DMS53 treated with DMSO at 0.1 percent for 48 hours (cell line): ENCODE results near the gene USP36.
A peak's percentile ranks its signal among the peaks of the same experiment; 100 is the strongest.

ENCODE experiments used
- DNase-seq: peaks from one replicate; lab custom pipeline; 2025; ENCODE audit not compliant: unreplicated experiment; lab: John Stamatoyannopoulos, UW

The USP36 gene

DNA sequence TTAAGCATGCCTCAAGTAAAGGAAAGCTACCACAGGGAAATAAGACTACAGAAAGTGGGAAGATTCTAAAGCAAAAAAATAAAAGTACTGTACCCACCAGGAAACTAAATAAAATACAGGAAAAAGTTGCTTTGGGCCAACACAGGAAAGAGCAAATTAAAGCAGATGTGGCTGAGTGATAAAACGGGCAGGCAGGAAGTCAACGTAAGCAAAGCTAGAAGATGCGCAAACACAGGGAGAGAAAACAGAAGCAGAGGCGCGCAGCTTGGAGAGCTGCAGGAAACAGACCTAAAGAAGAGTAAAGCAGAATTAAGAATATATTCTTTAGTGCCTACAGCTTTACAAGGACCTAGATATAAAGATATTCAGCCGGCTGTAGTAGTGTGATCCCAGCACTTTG is 21.7 kb downstream of the USP36 start:
- DNase-seq: no peak

- DNase-seq: no peak
Observed at GRCh38 chr17:78818152-78818846, 22.3 kb downstream of the USP36 start.

GRCh38 chr17:78817123-78817522 is 23.5 kb downstream of the USP36 start:
- no peak for DNase-seq

DNA sequence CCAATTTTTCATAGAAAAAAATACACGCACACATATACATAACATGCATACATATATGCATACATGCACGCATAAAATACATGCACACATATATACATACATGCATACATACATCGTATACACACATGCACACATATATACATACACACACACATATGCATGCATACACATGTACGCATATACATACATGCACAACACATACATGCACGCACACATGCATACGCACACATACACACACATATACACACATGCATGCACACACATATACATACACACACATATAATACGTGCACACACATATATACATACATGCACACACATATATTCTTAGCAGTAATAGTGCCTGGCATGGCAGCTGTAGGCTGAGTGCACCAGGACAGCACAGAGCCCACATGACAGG is 24.9 kb downstream of the USP36 start:
- no peak for DNase-seq

DNA sequence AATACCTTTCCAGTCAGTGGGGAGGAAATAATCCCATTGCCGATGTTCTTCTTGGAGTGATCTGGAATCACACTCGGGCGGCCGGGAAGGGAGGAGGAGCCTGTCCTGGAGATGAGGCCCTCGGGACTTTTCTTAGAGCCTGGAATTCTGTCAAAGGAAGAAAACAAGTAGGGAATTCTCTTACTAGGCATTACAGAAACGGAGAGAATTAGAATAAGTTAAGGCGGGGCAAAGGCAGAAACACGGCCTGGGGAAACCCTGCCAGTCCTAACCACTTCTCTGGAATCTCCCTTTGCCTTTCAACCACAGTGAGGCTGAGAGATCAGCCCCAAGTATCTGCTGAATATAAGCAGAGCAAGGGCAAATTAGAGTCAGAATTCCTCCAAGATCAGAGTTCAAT is 27.8 kb downstream of the USP36 start:
- no peak for DNase-seq

DNA sequence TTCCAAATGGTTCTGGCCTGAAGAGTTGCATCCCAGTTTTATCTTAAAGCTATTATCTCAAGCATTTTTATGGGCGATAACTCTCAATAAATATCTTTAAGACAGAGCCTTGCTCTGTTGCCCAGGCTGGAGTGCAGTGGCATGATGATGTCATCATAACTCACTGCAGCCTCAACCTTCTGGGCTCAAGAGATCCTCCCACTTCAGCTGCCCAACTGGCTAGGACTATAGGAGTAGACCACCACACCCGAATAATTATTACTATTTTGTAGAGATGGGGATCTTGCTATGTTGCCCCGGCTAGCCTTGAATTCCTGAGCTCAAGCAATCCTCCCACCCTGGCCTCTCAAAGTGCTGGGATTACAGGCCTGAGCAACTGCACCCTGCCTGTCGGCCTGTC is 32.5 kb downstream of the USP36 start:
- DNase-seq: no peak

DNA sequence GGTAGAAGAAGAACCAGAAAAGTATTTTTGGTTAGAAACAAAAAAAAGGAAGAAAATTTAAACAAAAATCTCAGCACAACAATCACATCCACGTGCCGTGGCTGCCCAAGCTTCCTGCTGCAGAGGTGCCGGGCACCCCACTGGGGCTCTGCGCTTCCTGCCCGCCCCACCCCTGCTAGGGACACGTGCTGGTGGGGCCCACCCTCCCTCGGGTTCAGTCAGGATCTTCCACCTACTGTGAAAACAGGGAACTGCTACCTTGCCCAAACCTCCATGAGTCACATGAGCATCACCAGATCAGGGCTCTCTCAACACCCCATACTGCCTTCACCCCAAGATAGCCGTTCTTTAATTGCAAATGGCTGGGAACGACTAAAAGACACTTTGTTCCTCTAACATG is 34.2 kb downstream of the USP36 start:
- DNase-seq: no peak

DNA sequence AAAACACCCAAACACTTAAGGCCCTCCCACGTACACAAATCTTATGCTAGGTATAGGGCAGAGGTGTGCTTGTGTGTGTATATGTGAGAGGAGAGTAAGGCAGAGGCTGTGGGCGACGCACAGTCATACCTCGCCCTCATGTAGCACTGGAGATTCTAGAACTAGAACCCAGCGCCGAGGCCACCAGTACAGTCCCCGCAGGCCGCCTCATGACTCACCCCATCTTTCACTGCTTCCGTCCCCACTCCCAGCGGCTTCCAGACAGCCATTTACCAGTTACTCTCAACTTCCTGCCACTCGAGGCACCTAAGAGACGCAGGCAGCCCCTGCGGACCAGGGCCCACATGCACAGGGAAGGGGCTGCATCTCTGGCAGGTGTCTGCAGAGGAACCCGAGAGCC is 35.3 kb downstream of the USP36 start:
- no peak for DNase-seq

DNA sequence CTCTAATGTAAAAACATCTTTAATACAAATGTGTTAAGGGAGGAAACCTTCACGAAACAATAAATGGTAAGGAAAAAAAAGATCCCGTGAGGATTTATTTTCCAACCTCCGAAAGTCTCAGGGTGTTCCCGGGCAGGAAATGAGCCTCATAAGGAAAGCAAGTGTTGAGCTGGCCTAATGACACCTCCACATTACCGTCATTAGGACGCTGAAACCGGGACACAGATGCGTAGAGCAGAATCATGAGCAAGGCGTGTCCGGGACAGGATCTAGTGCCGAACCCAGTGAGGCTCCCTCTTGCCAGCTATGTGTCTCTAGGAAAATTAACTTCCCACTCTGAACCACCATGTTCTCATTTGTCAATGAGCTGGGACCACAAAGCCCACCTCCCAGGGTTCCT is 35.8 kb downstream of the USP36 start:
- DNase-seq: no peak

DNA sequence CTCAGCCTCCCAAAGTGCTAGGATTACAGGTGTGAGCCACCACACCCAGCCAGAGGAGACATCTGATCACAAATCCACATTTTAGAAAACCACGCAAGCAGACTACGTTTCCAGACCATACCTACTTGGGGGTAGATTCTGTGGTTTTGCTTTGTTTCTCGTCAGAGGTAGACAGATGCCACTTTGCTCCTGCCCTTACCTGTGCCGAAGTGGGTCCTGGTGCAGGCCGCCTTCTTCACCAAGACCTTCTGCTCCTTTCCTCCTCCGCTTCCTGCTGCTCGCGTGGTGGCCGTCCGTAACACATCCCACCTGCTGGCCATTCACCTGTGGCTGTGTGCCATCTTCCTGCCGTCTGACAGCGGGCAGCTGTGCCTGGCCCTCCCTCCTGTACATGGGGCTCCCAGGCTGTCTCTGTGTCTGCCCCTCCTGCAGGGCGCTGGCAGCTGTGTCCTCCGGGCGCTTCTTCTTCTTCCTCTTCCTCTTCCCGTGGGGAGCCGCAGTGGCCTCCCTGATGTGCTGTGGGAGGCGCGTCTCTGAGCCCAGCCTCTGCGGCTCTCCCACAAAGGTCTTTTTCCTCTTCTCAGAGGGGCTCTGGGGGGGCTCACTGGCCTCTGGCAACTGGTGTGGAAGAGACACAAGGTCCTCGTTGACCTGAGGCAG is 37.3 kb downstream of the USP36 start:
- DNase-seq: no peak

DNA sequence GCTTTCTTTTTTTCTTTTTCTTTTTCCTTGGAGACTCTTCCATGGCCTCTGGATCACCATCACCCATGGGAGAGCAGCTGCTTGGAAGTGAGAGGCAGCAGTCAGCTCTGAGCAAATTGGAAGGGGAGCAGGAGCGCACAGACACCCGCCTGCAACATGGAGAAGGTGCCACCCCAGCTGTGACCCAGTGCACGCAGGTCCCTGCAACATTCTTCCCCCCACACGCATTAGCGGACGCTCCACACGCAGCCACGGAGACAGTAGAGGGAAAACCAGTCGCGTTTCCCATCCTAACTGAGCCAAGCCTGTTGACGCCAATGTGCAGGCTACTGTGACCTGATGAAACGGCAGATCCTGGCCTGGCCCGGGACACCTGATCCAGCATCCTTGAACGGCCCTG is 38.2 kb downstream of the USP36 start:
- DNase-seq: no peak

GRCh38 chr17:78802008-78802407 is 38.6 kb downstream of the USP36 start:
- no peak for DNase-seq

GRCh38 chr17:78800132-78800931 is 40.3 kb downstream of the USP36 start:
- no peak for DNase-seq

DNA sequence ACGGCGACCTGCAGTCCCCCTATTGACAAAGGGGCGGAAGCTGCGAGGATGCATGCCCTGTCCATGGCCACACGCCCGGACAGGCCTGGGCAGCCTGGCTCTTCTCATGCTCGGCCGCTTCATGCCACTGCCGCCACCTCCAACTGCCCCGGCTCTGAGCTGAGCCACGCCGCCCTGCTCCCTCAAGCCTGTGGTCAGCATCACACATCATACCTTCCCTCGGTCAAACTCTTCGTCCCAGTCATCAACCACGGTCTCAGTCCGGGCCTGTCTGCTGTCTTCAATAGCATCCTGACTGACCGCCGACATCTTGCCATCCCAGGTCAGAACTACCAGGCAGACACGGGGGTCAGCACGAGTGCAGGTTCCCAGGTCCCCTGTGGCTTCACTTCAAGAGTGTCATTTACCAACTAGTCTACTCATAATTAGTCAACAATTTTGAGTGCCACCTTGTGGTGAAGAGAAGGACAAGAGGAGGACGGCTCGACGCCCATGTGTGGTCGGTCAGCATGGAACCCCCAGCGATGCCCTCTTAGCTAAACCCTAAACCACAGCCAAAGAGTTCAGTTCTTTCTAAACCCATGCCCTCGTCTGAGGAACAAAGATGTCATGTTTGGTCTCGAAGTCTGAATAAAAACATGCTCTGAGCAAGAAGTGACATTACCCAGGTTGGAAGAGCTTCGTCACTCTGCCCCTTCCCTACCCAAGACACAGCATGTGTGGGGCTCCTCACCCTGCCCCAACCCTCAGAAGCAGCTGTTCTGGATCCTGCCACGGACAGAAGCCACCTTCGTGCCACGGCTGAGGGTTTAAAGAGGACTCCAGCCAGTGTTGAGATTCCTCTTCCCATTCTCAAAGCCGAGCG is 41.7 kb downstream of the USP36 start:
- peak; percentile 2 for DNase-seq

GRCh38 chr17:78797691-78798585 is 42.7 kb downstream of the USP36 start:
- DNase-seq: no peak

GRCh38 chr17:78797213-78797612 is 43.4 kb downstream of the USP36 start:
- DNase-seq: no peak

DNA sequence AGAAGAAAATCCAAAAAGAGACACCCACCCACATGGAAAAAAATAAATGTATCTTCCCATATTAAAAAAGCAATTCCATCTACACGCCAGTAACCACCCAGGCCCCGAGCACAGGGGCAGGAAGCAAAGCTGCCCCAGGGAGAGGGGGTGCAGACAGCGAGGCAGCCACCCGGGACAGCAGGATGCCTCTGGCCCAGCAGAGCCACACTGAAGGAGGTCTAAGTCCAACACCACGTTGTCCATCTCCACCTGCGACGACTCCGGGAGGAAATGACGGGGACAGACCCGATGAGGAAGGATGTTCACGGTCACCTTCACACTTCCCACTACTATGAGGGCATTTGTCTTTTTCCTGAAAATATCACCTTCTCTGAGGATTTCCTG is 44.1 kb downstream of the USP36 start:
- DNase-seq: no peak

DNA sequence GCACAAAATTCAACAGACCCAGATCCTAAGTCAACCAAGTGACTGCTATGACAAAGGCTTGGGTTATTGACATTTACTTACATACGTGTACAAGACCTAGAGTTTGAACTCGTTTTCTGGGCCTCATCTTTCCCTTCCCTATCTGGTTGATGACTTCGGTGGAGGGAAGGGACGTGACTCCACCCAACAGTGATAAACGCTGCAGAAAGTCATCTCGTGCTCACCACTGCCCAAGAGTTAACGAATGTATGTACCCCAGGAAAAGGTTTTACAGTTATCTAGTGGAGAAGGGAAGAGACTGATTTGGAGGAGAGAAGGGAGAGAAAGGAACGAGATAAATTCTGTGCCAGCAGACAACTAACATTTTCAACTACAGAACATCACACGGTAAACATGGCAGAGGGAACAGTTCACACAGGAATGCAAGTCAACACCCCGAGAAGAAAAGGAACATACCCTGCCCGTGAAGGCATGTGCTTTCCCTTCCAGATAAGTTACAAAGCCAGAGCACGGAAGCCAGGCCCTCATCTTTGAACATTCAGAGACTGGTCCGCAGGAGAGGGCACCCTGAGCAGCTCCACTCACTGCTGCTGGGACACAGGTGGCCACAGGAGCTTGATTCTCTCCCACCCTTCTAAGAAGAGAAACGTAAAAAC is 44.6 kb downstream of the USP36 start:
- no peak for DNase-seq

DNA sequence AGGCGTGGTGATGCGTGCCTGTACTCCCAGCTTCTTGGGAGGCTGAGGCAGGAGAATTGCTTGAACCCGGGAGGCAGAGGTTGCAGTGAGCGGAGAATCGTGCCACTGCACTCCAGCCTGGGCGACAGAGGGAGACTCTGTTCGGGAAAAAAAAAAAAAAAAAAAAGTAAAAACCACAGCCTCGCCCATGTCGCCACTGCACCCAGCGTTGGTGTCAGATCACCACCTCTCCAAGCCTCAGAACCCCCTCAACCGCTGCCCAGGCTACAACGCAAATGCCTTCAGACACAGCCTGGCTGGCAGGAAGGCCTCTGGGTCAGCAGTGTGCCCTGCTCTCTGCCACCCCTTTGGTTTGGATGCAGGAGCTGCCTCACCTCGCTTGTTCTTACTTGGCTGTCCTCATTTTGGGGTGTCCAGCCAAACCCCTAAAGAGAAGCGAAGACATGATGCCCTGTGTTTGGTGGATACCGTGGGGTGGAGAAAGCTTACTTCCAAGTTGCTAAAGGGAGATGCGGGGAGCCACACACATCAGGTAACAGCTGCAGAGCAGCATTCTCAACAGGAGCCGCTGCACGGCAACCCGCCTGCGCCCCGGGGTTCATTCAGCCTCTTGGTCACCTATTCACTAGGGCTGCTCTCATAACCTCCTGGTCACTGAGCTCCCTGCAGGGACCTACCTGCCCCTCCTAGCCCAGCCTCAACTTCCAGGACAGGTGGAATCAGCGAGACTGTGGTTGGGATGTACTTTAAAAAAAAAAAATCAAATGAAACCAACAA is 45.6 kb downstream of the USP36 start:
- DNase-seq: no peak
